Mucosa of stomach (tissue), 1 donor: Measurements from ENCODE around the gene GLIS1.

ENCODE experiments used
- H3K27me3 ChIP-seq: one replicate; pipeline ENCODE4 v1.7.0; 2013; ENCODE audit warnings: mild to moderate bottlenecking, low read length; ENCODE audit not compliant: control insufficient read depth, insufficient read depth
- H3K36me3 ChIP-seq: one replicate; pipeline ENCODE4 v1.7.0; 2013; ENCODE audit warnings: low read length; ENCODE audit not compliant: control insufficient read depth, insufficient read depth
- H3K4me1 ChIP-seq: one replicate; pipeline ENCODE4 v1.7.0; 2013; ENCODE audit warnings: mild to moderate bottlenecking, low read length; ENCODE audit not compliant: control insufficient read depth, insufficient read depth
- H3K4me3 ChIP-seq: one replicate; pipeline ENCODE4 v1.7.0; 2013; ENCODE audit warnings: low read length
- H3K9ac ChIP-seq: one replicate; pipeline ENCODE4 v1.7.0; 2013; ENCODE audit warnings: mild to moderate bottlenecking, low read length, moderate library complexity
- H3K9me3 ChIP-seq: one replicate; pipeline ENCODE4 v1.7.0; 2013; ENCODE audit warnings: mild to moderate bottlenecking, low read length, moderate library complexity; ENCODE audit not compliant: control insufficient read depth
- donor health status: Pancreatic carcinoma.

The GLIS1 gene

DNA sequence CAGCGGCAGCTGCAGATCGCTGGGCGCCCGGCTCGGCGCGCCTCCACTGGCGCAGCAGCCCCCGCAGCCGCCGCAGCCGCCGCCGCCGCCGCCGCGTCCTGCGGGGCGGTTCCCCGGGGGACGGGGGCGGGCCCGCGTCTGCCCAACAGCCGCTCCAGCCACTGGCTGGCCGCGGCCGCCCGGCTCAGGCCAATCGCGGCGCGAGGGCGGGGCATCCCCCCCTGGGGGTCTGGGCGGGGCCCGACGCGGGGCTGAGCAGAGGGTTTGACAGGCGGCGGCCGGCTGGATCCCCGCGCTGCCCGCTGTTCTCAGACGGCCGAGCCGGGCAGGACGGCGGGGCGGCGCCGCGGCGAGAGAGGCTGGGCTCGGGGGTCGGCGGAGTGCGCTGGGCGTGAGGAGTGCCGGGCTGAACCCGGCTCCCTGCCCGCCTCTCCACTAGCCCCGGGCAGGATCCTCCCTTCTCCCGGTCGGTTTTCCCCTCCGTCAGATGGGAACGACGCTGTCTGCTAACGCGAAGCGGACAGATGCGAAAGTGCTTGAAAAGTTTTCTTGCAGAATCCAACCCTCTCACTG, at the start of gene GLIS1:
GLIS1 (minus strand) TSS at position 56 of the 573 bp plus-strand sequence. CDS start 1,100 bp downstream, outside the sequence.
- Histone ChIP-seq H3K9ac (peak within 1 kb of the TSS; percentile 28), H3K4me3 (no peak within 1 kb of the TSS), H3K9me3 (no peaks in the 10 kb centered on the region), H3K4me1 (peaks cover 15% of the 10 kb centered on the region), H3K36me3 (no peaks in the 10 kb centered on the region), H3K27me3 (peaks cover 59% of the 10 kb centered on the region)

DNA sequence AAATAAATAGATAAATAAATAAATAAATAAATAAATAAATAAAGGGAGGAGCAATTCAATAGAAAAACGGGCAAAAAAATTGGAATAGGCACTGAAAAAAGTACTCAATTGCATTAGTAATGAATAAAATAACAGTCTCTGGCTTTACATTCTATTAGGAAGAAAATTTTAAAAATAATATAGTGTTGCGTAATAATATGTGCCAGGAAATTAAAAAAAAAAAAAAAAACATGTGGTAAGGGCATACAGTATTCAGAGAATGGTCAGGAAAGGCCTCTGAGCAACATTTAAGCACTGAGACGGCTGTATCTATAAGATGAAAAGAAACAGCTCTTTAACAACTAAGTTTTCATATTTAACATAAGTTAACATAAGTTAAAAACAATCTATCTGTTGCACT, 48.7 kb upstream of the GLIS1 start:
- Histone ChIP-seq H3K4me1 (no peaks in the 10 kb centered on the region), H3K27me3 (no peaks in the 10 kb centered on the region), H3K9ac (no peak overlapping the region), H3K4me3 (no peak overlapping the region), H3K9me3 (no peaks in the 10 kb centered on the region), H3K36me3 (no peaks in the 10 kb centered on the region)

DNA sequence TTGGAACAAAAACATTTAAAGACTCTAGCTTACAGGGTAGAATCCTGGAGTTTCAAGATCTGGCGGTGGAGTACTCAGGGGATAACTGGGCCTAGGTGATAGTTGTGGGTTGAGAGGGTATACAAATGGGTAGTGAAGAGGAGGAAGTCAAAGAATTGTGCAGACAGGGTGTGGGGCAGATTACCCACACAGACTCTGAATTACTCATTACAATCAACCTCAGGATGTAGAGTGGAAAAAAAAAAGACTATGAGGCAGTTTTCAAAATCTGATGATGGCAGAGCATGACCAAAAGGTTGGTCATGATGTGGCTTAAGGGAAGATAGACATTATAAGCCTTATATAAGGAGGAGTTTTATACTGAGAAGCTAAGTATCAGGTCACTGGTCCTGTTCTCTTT, 44.1 kb upstream of the GLIS1 start:
- Histone ChIP-seq H3K36me3 (no peaks in the 10 kb centered on the region), H3K4me3 (no peak overlapping the region)

DNA sequence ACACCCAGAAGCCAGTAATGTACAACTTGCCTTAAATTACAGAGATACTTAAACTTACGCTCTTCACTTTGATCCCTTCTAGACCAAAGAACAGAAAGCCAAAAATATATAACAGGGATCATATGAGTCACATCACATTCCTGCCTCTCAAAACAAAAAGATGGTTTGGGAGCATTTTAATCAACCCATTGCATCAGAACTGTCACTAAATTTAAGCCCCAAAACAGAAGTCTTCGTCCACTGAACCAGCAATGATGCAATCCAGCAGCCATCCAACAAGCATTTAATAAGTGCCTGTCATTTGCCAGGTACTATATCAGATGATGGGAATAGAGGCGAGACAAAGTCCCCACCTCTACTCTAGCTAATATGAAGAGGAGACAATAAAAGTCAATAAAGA, 42.7 kb upstream of the GLIS1 start:
- no peak overlapping the region for H3K4me3 ChIP-seq

More for the DNA sequence above, 44.1 kb upstream of the GLIS1 start:
- no peak overlapping the region for H3K9ac ChIP-seq
- no peaks in the 10 kb centered on the region for H3K27me3 ChIP-seq
- H3K4me1 ChIP-seq = no peaks in the 10 kb centered on the region
- no peaks in the 10 kb centered on the region for H3K9me3 ChIP-seq

DNA sequence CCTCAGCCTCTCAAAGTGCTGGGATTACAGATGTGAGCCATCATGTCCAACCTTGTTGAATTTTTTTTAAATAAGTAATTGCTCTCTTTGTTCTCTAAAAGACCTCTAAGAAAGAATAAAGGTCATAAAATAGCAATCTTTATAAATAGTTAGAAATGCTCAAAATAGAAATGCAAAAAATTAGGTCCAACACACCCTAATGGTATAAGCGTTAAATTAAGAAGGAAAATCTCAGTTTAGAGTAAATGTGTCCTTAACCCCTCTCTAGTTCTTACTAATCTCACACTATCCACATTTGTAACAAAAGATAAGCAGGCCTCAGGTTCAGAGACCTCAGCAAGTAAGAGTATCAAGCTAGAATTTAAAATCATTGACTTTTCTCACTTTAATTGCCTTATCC, 38.3 kb upstream of the GLIS1 start:
- Histone ChIP-seq H3K27me3 (no peaks in the 10 kb centered on the region), H3K4me3 (no peak overlapping the region), H3K9me3 (no peaks in the 10 kb centered on the region), H3K4me1 (no peaks in the 10 kb centered on the region), H3K36me3 (no peaks in the 10 kb centered on the region), H3K9ac (no peak overlapping the region)

More for the DNA sequence above, 42.7 kb upstream of the GLIS1 start:
- no peaks in the 10 kb centered on the region for H3K9me3 ChIP-seq
- H3K27me3 ChIP-seq = no peaks in the 10 kb centered on the region
- H3K9ac ChIP-seq = no peak overlapping the region
- H3K36me3 ChIP-seq = no peaks in the 10 kb centered on the region
- H3K4me1 ChIP-seq = no peaks in the 10 kb centered on the region

DNA sequence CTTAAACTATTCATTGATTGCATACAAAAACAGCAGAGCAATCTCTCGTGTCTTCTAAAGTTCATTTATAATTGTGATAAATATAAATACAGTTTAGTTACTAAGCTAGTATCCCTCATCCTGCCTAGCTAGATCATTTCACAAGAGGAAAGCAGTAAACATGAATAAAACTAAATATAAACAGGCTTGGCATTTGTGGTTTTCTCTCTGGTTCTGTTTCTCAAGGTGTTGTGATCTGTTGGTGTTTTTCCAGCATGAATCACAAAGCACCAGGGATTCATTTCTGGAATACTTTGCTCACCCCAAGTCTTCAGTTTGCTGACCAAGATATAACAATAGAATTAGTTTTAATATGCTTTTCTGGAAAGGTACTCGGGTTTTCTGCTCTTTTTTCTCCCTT, 32.7 kb upstream of the GLIS1 start:
- H3K4me3 ChIP-seq = no peak overlapping the region
- no peaks in the 10 kb centered on the region for H3K27me3 ChIP-seq
- H3K9me3 ChIP-seq = no peaks in the 10 kb centered on the region
- no peaks in the 10 kb centered on the region for H3K36me3 ChIP-seq
- no peak overlapping the region for H3K9ac ChIP-seq
- H3K4me1 ChIP-seq = no peaks in the 10 kb centered on the region

DNA sequence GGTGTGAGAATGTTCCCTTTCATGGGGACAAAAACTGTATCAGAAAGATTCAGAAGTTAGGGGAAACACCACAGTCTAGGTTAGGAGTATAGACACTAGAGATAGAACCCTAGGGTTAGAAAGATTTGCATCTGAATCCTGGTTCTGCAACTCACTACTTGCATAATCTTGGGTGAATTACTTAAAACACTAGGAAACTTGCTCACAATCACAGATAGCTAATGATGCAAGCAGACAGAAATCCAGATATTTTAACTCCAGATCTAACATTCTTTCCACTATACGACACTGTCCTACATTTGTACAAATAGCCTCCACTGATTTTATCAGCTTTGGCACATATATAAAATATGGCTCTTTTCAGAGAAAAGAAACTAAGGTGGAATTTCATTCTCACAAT, 30.8 kb upstream of the GLIS1 start:
- H3K4me3 ChIP-seq = no peak overlapping the region
- H3K36me3 ChIP-seq = no peaks in the 10 kb centered on the region
- H3K9me3 ChIP-seq = no peaks in the 10 kb centered on the region
- H3K27me3 ChIP-seq = no peaks in the 10 kb centered on the region
- H3K9ac ChIP-seq = no peak overlapping the region
- no peaks in the 10 kb centered on the region for H3K4me1 ChIP-seq

DNA sequence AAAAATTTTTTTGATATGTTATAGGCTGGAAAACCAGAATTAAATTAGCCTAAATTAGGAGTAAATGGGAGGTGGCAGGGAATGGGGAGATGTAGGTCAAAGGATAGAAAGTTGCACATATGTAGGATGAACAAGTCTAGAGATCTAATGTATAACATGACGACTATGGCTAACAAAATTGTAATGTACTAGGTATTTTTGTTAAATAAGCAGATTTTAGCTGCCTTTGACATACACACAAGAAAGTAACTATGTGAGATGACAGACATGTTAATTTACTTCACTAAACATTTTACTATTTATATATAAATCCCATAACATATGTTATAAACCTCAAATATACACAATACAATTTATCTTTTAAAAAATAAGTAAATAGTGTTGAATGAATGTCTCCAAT, 30.2 kb upstream of the GLIS1 start:
- Histone ChIP-seq H3K9ac (no peak overlapping the region), H3K27me3 (no peaks in the 10 kb centered on the region), H3K4me3 (no peak overlapping the region), H3K4me1 (no peaks in the 10 kb centered on the region), H3K9me3 (no peaks in the 10 kb centered on the region), H3K36me3 (no peaks in the 10 kb centered on the region)

DNA sequence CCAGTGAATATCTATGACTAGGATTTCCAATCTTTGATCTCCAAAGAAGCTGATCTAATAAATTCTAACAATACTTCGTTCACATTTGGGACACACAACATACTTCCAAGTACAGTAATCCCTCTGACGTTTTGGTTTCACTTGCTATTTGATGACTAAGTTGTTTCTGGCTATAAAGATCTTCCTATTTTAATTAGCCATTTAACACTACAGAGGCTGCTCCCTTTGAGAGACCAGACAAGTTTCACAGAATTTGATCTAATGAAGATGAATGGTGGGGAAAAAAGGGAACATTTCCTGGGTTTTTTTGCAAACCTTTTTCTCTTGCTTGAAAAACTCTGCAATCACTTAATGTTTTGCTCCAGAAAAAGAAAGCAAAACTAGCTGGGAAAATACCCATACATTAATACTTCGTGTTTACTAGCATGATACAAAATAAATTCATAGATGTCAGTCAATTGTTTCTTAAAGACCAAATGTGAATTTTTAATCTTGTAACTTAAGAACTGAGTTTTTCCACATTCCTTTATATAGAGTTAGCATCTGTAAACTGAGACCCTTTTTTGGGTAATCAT, 28.0 kb upstream of the GLIS1 start:
- Histone ChIP-seq H3K27me3 (no peaks in the 10 kb centered on the region), H3K9ac (no peak overlapping the region), H3K4me1 (no peaks in the 10 kb centered on the region), H3K36me3 (no peaks in the 10 kb centered on the region), H3K4me3 (no peak overlapping the region), H3K9me3 (no peaks in the 10 kb centered on the region)

DNA sequence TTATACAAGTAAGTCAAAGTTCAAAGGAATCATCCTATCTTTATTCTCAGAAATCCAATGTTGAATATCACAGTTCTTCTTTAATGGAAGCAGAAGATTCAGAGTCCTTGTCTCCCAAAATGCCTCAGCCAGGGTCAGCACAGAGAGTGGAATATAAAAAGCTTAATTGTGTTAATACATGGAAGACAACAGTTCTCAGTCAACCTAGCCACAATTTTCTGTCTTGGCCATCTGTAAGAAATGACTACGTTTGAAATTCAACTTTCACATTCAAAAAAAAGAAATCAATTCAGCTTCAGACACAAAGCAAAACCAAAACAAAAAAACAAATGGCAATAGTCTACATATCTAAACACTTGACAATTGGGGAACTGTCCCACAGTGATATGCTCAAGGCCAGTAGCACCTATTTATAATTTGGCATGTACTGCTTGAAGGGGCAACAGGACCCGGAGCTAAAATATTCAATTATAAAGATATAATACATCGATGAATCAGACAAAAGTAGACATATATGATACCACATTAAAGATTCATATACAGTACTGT, 27.3 kb upstream of the GLIS1 start:
- Histone ChIP-seq H3K9ac (no peak overlapping the region), H3K4me3 (no peak overlapping the region), H3K36me3 (no peaks in the 10 kb centered on the region), H3K9me3 (no peaks in the 10 kb centered on the region), H3K4me1 (no peaks in the 10 kb centered on the region), H3K27me3 (no peaks in the 10 kb centered on the region)

DNA sequence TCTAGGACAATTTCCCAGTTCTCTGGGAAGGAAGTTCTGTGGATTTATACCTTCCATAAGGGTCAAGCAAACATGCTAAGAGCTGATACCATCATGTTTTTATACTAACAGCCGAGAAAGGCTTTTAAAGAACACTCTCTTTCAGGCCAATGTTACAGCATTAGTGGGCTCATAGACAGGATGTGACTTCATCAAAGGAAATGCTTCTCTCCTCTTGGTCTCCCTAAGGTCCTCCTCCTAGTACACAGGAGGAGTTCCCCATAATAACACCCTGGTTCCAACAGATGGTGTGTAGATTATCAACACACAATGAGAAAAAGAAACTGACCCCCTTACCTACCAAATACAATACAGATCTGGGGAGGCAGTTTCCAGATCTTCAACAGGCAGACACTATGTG, 26.7 kb upstream of the GLIS1 start:
- no peak overlapping the region for H3K9ac ChIP-seq

DNA sequence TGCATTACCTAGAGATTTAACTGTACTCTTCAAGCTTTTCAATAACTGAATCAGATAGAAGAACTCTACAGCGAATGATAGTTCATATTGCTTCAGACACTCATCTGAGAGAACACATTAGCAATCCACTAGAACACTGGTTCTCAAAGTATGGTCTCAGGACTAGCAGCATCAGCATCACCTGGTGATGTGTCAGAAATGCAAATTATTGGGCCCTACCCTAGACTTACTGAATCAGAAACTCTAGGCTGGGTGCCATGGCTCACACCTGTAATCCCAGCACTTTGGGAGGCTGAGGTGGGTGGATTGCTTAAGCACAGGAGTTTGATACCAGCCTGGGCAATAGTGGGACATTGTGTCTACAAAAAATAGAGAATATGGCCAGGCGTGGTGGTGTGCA, 24.9 kb upstream of the GLIS1 start:
- Histone ChIP-seq H3K4me1 (no peaks in the 10 kb centered on the region), H3K36me3 (no peaks in the 10 kb centered on the region), H3K27me3 (no peaks in the 10 kb centered on the region), H3K9me3 (no peaks in the 10 kb centered on the region), H3K9ac (no peak overlapping the region), H3K4me3 (no peak overlapping the region)

More for the DNA sequence above, 26.7 kb upstream of the GLIS1 start:
- Histone ChIP-seq H3K4me3 (no peak overlapping the region), H3K36me3 (no peaks in the 10 kb centered on the region), H3K9me3 (no peaks in the 10 kb centered on the region), H3K4me1 (no peaks in the 10 kb centered on the region), H3K27me3 (no peaks in the 10 kb centered on the region)
